ENCODE measurements around the gene PTPN18.

PTPN18 gene

GRCh38 chr2:130371723-130372054, 15.8 kb downstream of the PTPN18 start:
- Histone ChIP-seq H4K8ac (ENCODE audit: low read length) (peak overlapping the region; percentile 88), H3K9ac (ENCODE audit: low read length) (peak overlapping the region; percentile 94), H3K4ac (ENCODE audit: low read depth in 1 of 2, low read length in 2 of 2) (peak overlapping the region; percentile 79 to 89), H2BK120ac (ENCODE audit: low read depth, low read length) (peak overlapping the region; percentile 88), H3K9me3 (ENCODE audit: control insufficient read depth, low read length) (no peaks in the 10 kb centered on the region), H3K27me3 (ENCODE audit: control insufficient read depth in 1 of 2, insufficient read depth in 1 of 2, low read length in 2 of 2) (no peaks in the 10 kb centered on the region), H3K18ac (ENCODE audit: low read depth in 1 of 2, low read length in 2 of 2) (peak overlapping the region; percentile 76 to 99), H3K4me3 (ENCODE audit: insufficient read depth in 1 of 2, low read depth in 1 of 2, low read length in 2 of 2) (peak overlapping the region; percentile 94 to 97), H3K79me1 (replicated peaks; ENCODE audit: low read length, poor library complexity, severe bottlenecking) (peaks cover 36% of the 10 kb centered on the region), H3K14ac (ENCODE audit: low read length in 2 of 2) (peak overlapping the region in 1 of 2 experiments; percentile 0), H3K4me1 (ENCODE audit: control insufficient read depth, insufficient read depth, low read depth, low read length) (peaks cover 23% of the 10 kb centered on the region), H2AFZ (ENCODE audit: low read depth, low read length) (peak overlapping the region; percentile 96), H3K4me2 (ENCODE audit: low read length, poor library complexity, severe bottlenecking) (peak overlapping the region; percentile 54), H2BK15ac (ENCODE audit: low read depth, poor library complexity, severe bottlenecking) (no peak overlapping the region), H2BK5ac (ENCODE audit: low read depth, low read length, poor library complexity, severe bottlenecking) (no peak overlapping the region), H4K91ac (ENCODE audit: low read length) (peak overlapping the region; percentile 20), H2AK5ac (ENCODE audit: low read length, severe bottlenecking) (no peak overlapping the region), H2BK12ac (ENCODE audit: low read length in 2 of 2) (no peak overlapping the region), H3K36me3 (ENCODE audit: control insufficient read depth in 1 of 2, insufficient read depth in 2 of 2, low read depth in 1 of 2, low read length in 2 of 2) (peaks cover 17% of the 10 kb centered on the region in 2 experiments), H3K23ac (ENCODE audit: low read length in 2 of 2) (no peak overlapping the region), H3K27ac (ENCODE audit: low read length, poor library complexity, severe bottlenecking) (no peak overlapping the region)
- no peak for DNase-seq
- 62% methylated on average over 18 of the region's 18 CpGs for WGBS

GRCh38 chr2:130372055-130372832, 16.4 kb downstream of the PTPN18 start:
- H2BK5ac ChIP-seq (ENCODE audit: low read depth, low read length, poor library complexity, severe bottlenecking): no peak overlapping the region
- no peaks in the 10 kb centered on the region for H3K27me3 ChIP-seq (ENCODE audit: control insufficient read depth in 1 of 2, insufficient read depth in 1 of 2, low read length in 2 of 2)
- H2AFZ ChIP-seq (ENCODE audit: low read depth, low read length): peak overlapping the region; percentile 96
- H3K79me1 ChIP-seq (replicated peaks; ENCODE audit: low read length, poor library complexity, severe bottlenecking): peaks cover 39% of the 10 kb centered on the region
- H3K4me2 ChIP-seq (ENCODE audit: low read length, poor library complexity, severe bottlenecking): peak overlapping the region; percentile 54
- peak overlapping the region; percentile 76 to 99 for H3K18ac ChIP-seq (ENCODE audit: low read depth in 1 of 2, low read length in 2 of 2)
- H3K36me3 ChIP-seq (ENCODE audit: control insufficient read depth in 1 of 2, insufficient read depth in 2 of 2, low read depth in 1 of 2, low read length in 2 of 2): peaks cover 19 to 22% of the 10 kb centered on the region in 2 experiments
- peak overlapping the region; percentile 79 to 89 for H3K4ac ChIP-seq (ENCODE audit: low read depth in 1 of 2, low read length in 2 of 2)
- peak overlapping the region; percentile 94 to 97 for H3K4me3 ChIP-seq (ENCODE audit: insufficient read depth in 1 of 2, low read depth in 1 of 2, low read length in 2 of 2)
- peak overlapping the region; percentile 96 for H4K8ac ChIP-seq (ENCODE audit: low read length)
- 2% methylated on average over 65 of the region's 81 CpGs for WGBS
- peak overlapping the region; percentile 91 for H4K91ac ChIP-seq (ENCODE audit: low read length)
- H3K4me1 ChIP-seq (ENCODE audit: control insufficient read depth, insufficient read depth, low read depth, low read length): peaks cover 23% of the 10 kb centered on the region
- H2BK15ac ChIP-seq (ENCODE audit: low read depth, poor library complexity, severe bottlenecking): peak overlapping the region; percentile 71
- peak overlapping the region; percentile 88 for H2BK120ac ChIP-seq (ENCODE audit: low read depth, low read length)
- no peak overlapping the region for H3K27ac ChIP-seq (ENCODE audit: low read length, poor library complexity, severe bottlenecking)
- no peak overlapping the region for H2AK5ac ChIP-seq (ENCODE audit: low read length, severe bottlenecking)
- H3K9me3 ChIP-seq (ENCODE audit: control insufficient read depth, low read length): no peaks in the 10 kb centered on the region
- H3K23ac ChIP-seq (ENCODE audit: low read length in 2 of 2): peak overlapping the region in 1 of 2 experiments; percentile 29
- peak; percentile 86 for DNase-seq
- peak overlapping the region in 1 of 2 experiments; percentile 98 for H3K14ac ChIP-seq (ENCODE audit: low read length in 2 of 2)
- peak overlapping the region in 1 of 2 experiments; percentile 77 for H2BK12ac ChIP-seq (ENCODE audit: low read length in 2 of 2)
- H3K9ac ChIP-seq (ENCODE audit: low read length): peak overlapping the region; percentile 94

GRCh38 chr2:130372833-130373807, 17.3 kb downstream of the PTPN18 start:
- H2BK5ac ChIP-seq (ENCODE audit: low read depth, low read length, poor library complexity, severe bottlenecking): no peak overlapping the region
- H3K14ac ChIP-seq (ENCODE audit: low read length in 2 of 2): peak overlapping the region in 1 of 2 experiments; percentile 72
- H3K79me1 ChIP-seq (replicated peaks; ENCODE audit: low read length, poor library complexity, severe bottlenecking): peaks cover 42% of the 10 kb centered on the region
- H3K36me3 ChIP-seq (ENCODE audit: control insufficient read depth in 1 of 2, insufficient read depth in 2 of 2, low read depth in 1 of 2, low read length in 2 of 2): peaks cover 22 to 25% of the 10 kb centered on the region in 2 experiments
- H2BK120ac ChIP-seq (ENCODE audit: low read depth, low read length): peak overlapping the region; percentile 56
- H3K27ac ChIP-seq (ENCODE audit: low read length, poor library complexity, severe bottlenecking): no peak overlapping the region
- peak overlapping the region in 1 of 2 experiments; percentile 29 for H3K23ac ChIP-seq (ENCODE audit: low read length in 2 of 2)
- DNase-seq: no peak
- peak overlapping the region; percentile 71 for H2BK15ac ChIP-seq (ENCODE audit: low read depth, poor library complexity, severe bottlenecking)
- peak overlapping the region; percentile 94 to 97 for H3K4me3 ChIP-seq (ENCODE audit: insufficient read depth in 1 of 2, low read depth in 1 of 2, low read length in 2 of 2)
- H3K18ac ChIP-seq (ENCODE audit: low read depth in 1 of 2, low read length in 2 of 2): peak overlapping the region; percentile 71 to 83
- H2AK5ac ChIP-seq (ENCODE audit: low read length, severe bottlenecking): peak overlapping the region; percentile 8
- H2AFZ ChIP-seq (ENCODE audit: low read depth, low read length): peak overlapping the region; percentile 32
- H3K4ac ChIP-seq (ENCODE audit: low read depth in 1 of 2, low read length in 2 of 2): peak overlapping the region; percentile 57 to 62
- H4K91ac ChIP-seq (ENCODE audit: low read length): peak overlapping the region; percentile 91
- H3K27me3 ChIP-seq (ENCODE audit: control insufficient read depth in 1 of 2, insufficient read depth in 1 of 2, low read length in 2 of 2): no peaks in the 10 kb centered on the region
- peak overlapping the region; percentile 54 for H3K4me2 ChIP-seq (ENCODE audit: low read length, poor library complexity, severe bottlenecking)
- H4K8ac ChIP-seq (ENCODE audit: low read length): peak overlapping the region; percentile 96
- H3K9ac ChIP-seq (ENCODE audit: low read length): peak overlapping the region; percentile 94
- peaks cover 23% of the 10 kb centered on the region for H3K4me1 ChIP-seq (ENCODE audit: control insufficient read depth, insufficient read depth, low read depth, low read length)
- WGBS: 57% methylated on average over 24 of the region's 24 CpGs
- no peaks in the 10 kb centered on the region for H3K9me3 ChIP-seq (ENCODE audit: control insufficient read depth, low read length)
- peak overlapping the region; percentile 14 to 85 for H2BK12ac ChIP-seq (ENCODE audit: low read length in 2 of 2)
